Lower leg skin (tissue), 4 donors: ENCODE results near the gene PAFAH1B2. TPM values are rescaled to one million over a fixed set of nuclear protein-coding genes. Genes with fewer than 3 reads are reported as not detected.

Experiments used
- DNase-seq, 2 donors: peaks; one replicate each; pipeline ENCODE4 v3.0.0-alpha.2; 2019; ENCODE audit warnings: low spot score in 2 of 2
- H3K4me3 ChIP-seq: fragments of 200-600 bp; sonication (generic); 2 replicates; pipeline ENCODE4 v1.5.1; 2017; ENCODE audit warnings: mild to moderate bottlenecking, low read depth; ENCODE audit not compliant: poor library complexity, severe bottlenecking
- POLR2A ChIP-seq, 2 donors: fragments of 450-650 bp; IDR thresholded peaks; one replicate each; pipeline ENCODE4 v1.6.1; 2016 to 2017; ENCODE audit warnings: antibody characterized with exemption in 2 of 2, mild to moderate bottlenecking in 1 of 2, moderate library complexity in 1 of 2
- WGBS, 2 donors: methylation state at CpG; one replicate each; pipeline ENCODE4 v1.1.5; 2018; 5-methylcytosine and 5-hydroxymethylcytosine counted together
- intact Hi-C: fragments of 100-400 bp; cut with DNase I; formaldehyde crosslinking; loops from one replicate; pipeline ENCODE4 v1.15.0; 2023; ENCODE audit warnings: low total_unique reads
- total RNA-seq, 4 donors: library from RNA; depleted of rRNA; stranded (reverse); fragments of >200 nt; gene quantifications; one replicate each; pipeline ENCODE4 v1.1.0, GENCODE V29; 2016
- TF ChIP-seq, protein P1 (sequence below), 3 donors: fragments of 450-650 bp; IDR thresholded peaks; one replicate each; pipeline ENCODE4 v1.5.1; 2016; ENCODE audit warnings: antibody characterized with exemption in 3 of 3, mild to moderate bottlenecking in 3 of 3, moderate library complexity in 2 of 3

Gene PAFAH1B2
- total RNA-seq, 4 donors from 2014 or later: 49.1 to 72.4 (median 62.5) TPM

DNA sequence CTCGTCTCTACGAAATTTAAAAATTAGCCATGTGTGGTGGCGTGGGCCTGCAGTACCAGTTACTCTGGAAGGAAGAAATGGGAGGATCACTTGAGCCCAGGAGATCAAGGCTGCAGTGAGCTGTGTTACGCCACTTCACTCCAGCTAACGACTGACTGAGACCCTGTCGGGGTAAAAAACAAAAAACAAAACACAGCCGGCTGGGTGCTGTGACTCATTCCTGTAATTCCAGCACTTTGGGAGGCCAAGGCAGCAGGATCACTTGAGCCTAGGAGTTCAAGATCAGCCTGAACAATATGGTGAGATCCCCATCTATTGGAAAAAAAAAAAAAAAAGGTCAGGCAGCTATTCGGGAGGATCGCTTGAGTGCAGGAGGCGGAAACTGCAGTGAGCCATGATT, 2.4 kb downstream of the PAFAH1B2 start:
- DNase-seq: no peak
- H3K4me3 ChIP-seq: no peak overlapping the region
- intact Hi-C loops: no loop called here
- TF ChIP-seq, protein P1, sequence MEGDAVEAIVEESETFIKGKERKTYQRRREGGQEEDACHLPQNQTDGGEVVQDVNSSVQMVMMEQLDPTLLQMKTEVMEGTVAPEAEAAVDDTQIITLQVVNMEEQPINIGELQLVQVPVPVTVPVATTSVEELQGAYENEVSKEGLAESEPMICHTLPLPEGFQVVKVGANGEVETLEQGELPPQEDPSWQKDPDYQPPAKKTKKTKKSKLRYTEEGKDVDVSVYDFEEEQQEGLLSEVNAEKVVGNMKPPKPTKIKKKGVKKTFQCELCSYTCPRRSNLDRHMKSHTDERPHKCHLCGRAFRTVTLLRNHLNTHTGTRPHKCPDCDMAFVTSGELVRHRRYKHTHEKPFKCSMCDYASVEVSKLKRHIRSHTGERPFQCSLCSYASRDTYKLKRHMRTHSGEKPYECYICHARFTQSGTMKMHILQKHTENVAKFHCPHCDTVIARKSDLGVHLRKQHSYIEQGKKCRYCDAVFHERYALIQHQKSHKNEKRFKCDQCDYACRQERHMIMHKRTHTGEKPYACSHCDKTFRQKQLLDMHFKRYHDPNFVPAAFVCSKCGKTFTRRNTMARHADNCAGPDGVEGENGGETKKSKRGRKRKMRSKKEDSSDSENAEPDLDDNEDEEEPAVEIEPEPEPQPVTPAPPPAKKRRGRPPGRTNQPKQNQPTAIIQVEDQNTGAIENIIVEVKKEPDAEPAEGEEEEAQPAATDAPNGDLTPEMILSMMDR (IDR thresholded peaks at IDR 0.05): no peak
- TF ChIP-seq POLR2A (IDR thresholded peaks at IDR 0.05): no peak
- WGBS, 2 donors: 70 to 72% methylated on average over 10 of the region's 10 CpGs

DNA sequence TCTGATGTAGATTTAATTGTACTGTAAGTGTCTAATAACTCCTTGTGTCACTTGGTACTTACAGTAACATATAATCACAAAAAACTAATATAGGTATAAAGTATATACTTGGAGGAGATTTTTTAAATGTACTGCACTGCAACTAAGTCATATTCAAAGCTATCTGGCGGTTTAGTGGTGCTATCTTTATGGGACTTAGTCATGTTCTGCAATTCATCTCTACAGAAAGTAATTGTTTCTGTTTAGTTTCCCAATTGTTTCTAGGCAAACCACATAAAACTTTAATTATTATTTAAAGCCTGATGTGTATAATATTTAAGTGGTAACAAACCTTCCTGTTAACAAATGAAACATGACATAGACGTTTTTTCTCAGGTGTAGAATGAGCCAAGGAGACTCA, 8.0 kb downstream of the PAFAH1B2 start:
- H3K4me3 ChIP-seq: no peak overlapping the region
- TF ChIP-seq, protein P1 (IDR thresholded peaks at IDR 0.05): no peak
- no peak for TF ChIP-seq POLR2A (IDR thresholded peaks at IDR 0.05)
- 58 to 67% methylated on average over 2 of the region's 2 CpGs for WGBS, 2 donors
- DNase-seq: no peak
- intact Hi-C loops: no loop called here

- TF ChIP-seq, protein P1 (IDR thresholded peaks at IDR 0.05): no peak
- TF ChIP-seq POLR2A (IDR thresholded peaks at IDR 0.05): no peak
- H3K4me3 ChIP-seq: no peak overlapping the region
- no peak for DNase-seq
- WGBS, 2 donors: 97% methylated on average over 5 of the region's 5 CpGs
- intact Hi-C loops: no loop called here
Observed at GRCh38 chr11:117154468-117154867, 10.4 kb downstream of the PAFAH1B2 start.

DNA sequence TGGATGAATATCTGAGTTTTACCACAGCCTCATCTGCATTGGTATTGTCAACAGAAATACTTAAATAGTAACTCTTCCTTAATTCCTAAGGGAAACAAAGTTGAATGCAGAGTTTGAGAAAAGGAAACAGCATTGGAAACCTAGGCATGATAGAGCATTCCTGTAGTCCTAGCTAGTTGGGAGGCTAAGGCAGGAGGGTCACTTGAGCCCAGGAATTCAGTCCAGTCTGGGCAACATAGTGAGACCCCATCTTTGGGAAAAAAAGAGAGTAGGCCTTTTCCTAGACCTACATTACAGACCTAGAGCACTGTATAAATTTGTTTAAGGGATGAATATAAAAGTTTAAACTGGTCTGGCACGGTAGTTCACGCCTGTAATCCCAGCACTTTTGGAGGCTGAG, 13.4 kb downstream of the PAFAH1B2 start:
- intact Hi-C loops: no loop called here
- TF ChIP-seq, protein P1 (IDR thresholded peaks at IDR 0.05): no peak
- TF ChIP-seq POLR2A (IDR thresholded peaks at IDR 0.05): no peak
- WGBS, 2 donors: 96 to 98% methylated on average over 2 of the region's 2 CpGs

DNA sequence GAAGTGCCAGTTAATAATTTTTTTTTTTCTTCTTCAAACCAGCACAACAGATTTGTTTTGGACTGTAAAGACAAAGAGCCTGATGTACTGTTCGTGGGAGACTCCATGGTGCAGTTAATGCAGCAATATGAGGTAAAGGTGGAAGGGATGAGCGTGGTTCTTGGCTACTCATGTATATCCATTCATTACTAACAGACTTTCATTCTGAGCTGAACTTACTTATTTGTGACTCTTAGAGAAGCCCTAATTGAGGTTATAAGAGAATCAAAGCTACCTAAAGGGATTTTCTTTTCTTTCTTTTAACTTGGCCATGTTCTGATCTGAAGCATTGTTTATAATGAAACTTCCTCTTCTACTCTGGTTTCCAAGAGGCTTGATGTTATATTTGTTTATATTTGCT, 15.8 kb downstream of the PAFAH1B2 start:
- no peak for DNase-seq
- 86% methylated on average over 2 of the region's 2 CpGs for WGBS, 2 donors
- H3K4me3 ChIP-seq: no peak overlapping the region
- intact Hi-C loops: no loop called here
- TF ChIP-seq, protein P1 (IDR thresholded peaks at IDR 0.05): no peak
- TF ChIP-seq POLR2A (IDR thresholded peaks at IDR 0.05): no peak

More for the DNA sequence above, 13.4 kb downstream of the PAFAH1B2 start:
- DNase-seq: no peak
- H3K4me3 ChIP-seq: no peak overlapping the region

DNA sequence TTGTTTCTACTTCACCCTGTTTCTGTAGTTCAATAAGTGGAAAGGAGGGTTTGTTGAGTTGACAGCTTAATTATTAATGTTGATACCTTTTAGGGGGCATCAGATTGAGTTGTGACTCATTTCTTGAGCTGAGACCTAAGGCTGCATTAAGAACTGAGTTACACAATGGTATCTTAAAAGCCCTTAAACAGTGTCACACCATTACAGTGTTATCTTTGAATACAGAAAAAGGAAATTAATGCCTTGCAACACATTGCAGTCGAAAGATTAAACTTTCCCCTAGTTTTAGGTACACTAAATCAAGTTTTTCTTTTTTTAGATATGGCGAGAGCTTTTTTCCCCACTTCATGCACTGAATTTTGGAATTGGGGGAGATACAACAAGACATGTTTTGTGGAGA, 16.7 kb downstream of the PAFAH1B2 start:
- no peak for DNase-seq
- no peak overlapping the region for H3K4me3 ChIP-seq
- 85 to 88% methylated on average over 2 of the region's 2 CpGs for WGBS, 2 donors
- TF ChIP-seq, protein P1 (IDR thresholded peaks at IDR 0.05): no peak
- TF ChIP-seq POLR2A (IDR thresholded peaks at IDR 0.05): no peak
- intact Hi-C loops: no loop called here
